Liver (tissue), 9 donors: Measurements from ENCODE around the gene SLC38A6. TPM values are rescaled to one million over a fixed set of nuclear protein-coding genes. Genes with fewer than 3 reads are reported as not detected.

Source experiments
- DNase-seq: peaks from one replicate; pipeline ENCODE4 v3.0.0-alpha.2; 2017; ENCODE audit warnings: low spot score
- H3K27ac ChIP-seq, 2 donors: one replicate each; pipeline ENCODE4 v1.7.0; 2013; ENCODE audit warnings: inconsistent platforms in 2 of 2, low read length in 2 of 2, control low read depth in 1 of 2, low read depth in 1 of 2, mild to moderate bottlenecking in 1 of 2
- H3K27me3 ChIP-seq, 4 donors: one replicate each; pipeline versions ENCODE4 v1.6.1 to v1.7.0; 2013; ENCODE audit warnings: low read length in 3 of 4, inconsistent platforms in 1 of 4, mild to moderate bottlenecking in 1 of 4, moderate library complexity in 1 of 4; ENCODE audit not compliant: control insufficient read depth in 4 of 4, insufficient read depth in 4 of 4
- H3K36me3 ChIP-seq, 4 donors: one replicate each; pipeline versions ENCODE4 v1.6.1 to v1.7.0; 2013; ENCODE audit warnings: low read length in 3 of 4, mild to moderate bottlenecking in 3 of 4, low read depth in 1 of 4, moderate library complexity in 1 of 4; ENCODE audit not compliant: control insufficient read depth in 4 of 4, insufficient read depth in 3 of 4
- H3K4me1 ChIP-seq, 4 donors: one replicate each; pipeline versions ENCODE4 v1.6.1 to v1.7.0; 2013; ENCODE audit warnings: low read length in 3 of 4, mild to moderate bottlenecking in 3 of 4, moderate library complexity in 1 of 4; ENCODE audit not compliant: control insufficient read depth in 4 of 4, insufficient read depth in 4 of 4
- H3K4me3 ChIP-seq, 3 donors: one replicate each; pipeline versions ENCODE4 v1.6.1 to v1.7.0; 2013; ENCODE audit warnings: low read length in 3 of 3, control low read depth in 1 of 3, low read depth in 1 of 3, mild to moderate bottlenecking in 1 of 3
- H3K9ac ChIP-seq, 2 donors: one replicate each; pipeline ENCODE4 v1.7.0; 2013; ENCODE audit warnings: low read length in 2 of 2, mild to moderate bottlenecking in 2 of 2, moderate library complexity in 2 of 2, control low read depth in 1 of 2, low read depth in 1 of 2
- H3K9me3 ChIP-seq, 4 donors: one replicate each; pipeline versions ENCODE4 v1.6.1 to v1.7.0; 2013; ENCODE audit warnings: low read length in 3 of 4; ENCODE audit not compliant: control insufficient read depth in 4 of 4
- ATF3 ChIP-seq: IDR thresholded peaks from 2 replicates; pipeline ENCODE4 v1.6.1; 2016; ENCODE audit warnings: antibody characterized with exemption
- EGR1 ChIP-seq, 2 donors: IDR thresholded peaks; 2 replicates each; pipeline ENCODE4 v1.6.1; 2016 to 2018; ENCODE audit warnings: antibody characterized with exemption in 2 of 2, low read depth in 2 of 2
- FOXA1 ChIP-seq: IDR thresholded peaks from 2 replicates; pipeline ENCODE4 v1.6.1; 2016; ENCODE audit warnings: antibody characterized with exemption
- FOXA2 ChIP-seq: IDR thresholded peaks from 2 replicates; pipeline ENCODE4 v1.6.1; 2016; ENCODE audit warnings: antibody characterized with exemption
- GABPA ChIP-seq, 2 donors: IDR thresholded peaks in 1 of 2; conservative IDR thresholded peaks in 1 of 2; 2 replicates each; pipeline ENCODE4 v1.6.1; 2016; ENCODE audit warnings: antibody characterized with exemption in 2 of 2, mild to moderate bottlenecking in 1 of 2, moderate library complexity in 1 of 2
- HNF4A ChIP-seq, 2 donors: conservative IDR thresholded peaks; 2 replicates each; pipeline ENCODE4 v1.6.1; 2016; ENCODE audit warnings: antibody characterized with exemption in 2 of 2, mild to moderate bottlenecking in 2 of 2
- JUND ChIP-seq, 2 donors: IDR thresholded peaks; 2 replicates each; pipeline ENCODE4 v1.6.1; 2016; ENCODE audit warnings: antibody characterized with exemption in 2 of 2
- NR2F2 ChIP-seq: IDR thresholded peaks from 2 replicates; pipeline ENCODE4 v1.6.1; 2016; ENCODE audit warnings: antibody characterized with exemption
- RXRA ChIP-seq, 2 donors: IDR thresholded peaks; 2 replicates each; pipeline ENCODE4 v1.6.1; 2017 to 2018; ENCODE audit warnings: antibody characterized with exemption in 2 of 2, mild to moderate bottlenecking in 1 of 2
- SP1 ChIP-seq: IDR thresholded peaks from 2 replicates; pipeline ENCODE4 v1.6.1; 2018; ENCODE audit warnings: antibody characterized with exemption, mild to moderate bottlenecking
- YY1 ChIP-seq: IDR thresholded peaks from 2 replicates; pipeline ENCODE4 v1.6.1; 2016; ENCODE audit warnings: antibody characterized with exemption, mild to moderate bottlenecking
- WGBS: extraction: QIAGEN DNeasy Blood & Tissue Kit; methylation state at CpG from one replicate; pipeline ENCODE4 v1.1.7; 2013; 5-methylcytosine and 5-hydroxymethylcytosine counted together
- polyA plus RNA-seq, 2 donors: library from polyadenylated mRNA; stranded (reverse) in 1 of 2; unstranded in 1 of 2; fragments of 200-250 nt in 1 of 2; fragments of >200 nt in 1 of 2; fragmentation: Nextera tagmentation in 1 of 2; extraction: Ambion mirVana in 1 of 2; gene quantifications; one replicate each; pipeline versions ENCODE4 v1.2.1 to v1.2.3, GENCODE V29; 2013 to 2015
- total RNA-seq, 2 donors: library from RNA; depleted of rRNA; stranded (reverse); fragments of >200 nt; gene quantifications; one replicate each; pipeline ENCODE4 v1.2.3, GENCODE V29; 2014
- TF ChIP-seq, protein P1 (sequence below): IDR thresholded peaks from 2 replicates; pipeline ENCODE4 v1.6.1; 2016; ENCODE audit warnings: antibody characterized with exemption, mild to moderate bottlenecking
- TF ChIP-seq, protein P2 (sequence below): fragments of 150-350 bp; IDR thresholded peaks from 2 replicates; pipeline ENCODE4 v1.5.1; 2017; ENCODE audit warnings: improper control_type of control experiment, low read depth, low read length; ENCODE audit not compliant: missing input control
- TF ChIP-seq, protein P3 (sequence below): IDR thresholded peaks from 2 replicates; pipeline ENCODE4 v1.6.1; 2016; ENCODE audit warnings: antibody characterized with exemption
- TF ChIP-seq, protein P4 (sequence below): IDR thresholded peaks from 2 replicates; pipeline ENCODE4 v1.6.1; 2016; ENCODE audit warnings: antibody characterized with exemption
- donor health status: healthy.
- donor health status: healthy.
- donor health status: healthy.
- donor health status: healthy.
- donor health status: healthy.

SLC38A6 gene
- total and polyA plus RNA-seq, 4 donors: 2.6 to 10.6 (median 6.4) TPM

DNA sequence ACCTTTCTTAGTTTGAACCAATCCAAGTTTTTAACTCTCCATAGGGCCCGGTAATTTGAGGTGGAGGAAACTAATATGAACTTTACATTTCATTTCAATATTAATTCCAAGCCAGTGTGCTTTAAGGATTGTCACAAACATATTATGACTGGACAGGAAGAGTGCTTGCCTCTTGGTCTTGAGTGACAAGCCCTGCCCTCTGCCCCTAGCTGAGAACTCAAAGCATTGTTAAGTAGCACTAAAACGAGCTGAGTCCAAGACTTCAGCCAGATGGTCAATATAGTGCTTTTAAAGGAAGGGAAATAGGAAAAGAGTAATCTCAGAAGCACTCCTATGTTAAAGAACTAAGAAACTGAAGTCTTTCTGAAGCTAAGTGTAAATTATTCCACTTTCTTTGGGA lies 17.3 kb upstream of the SLC38A6 start:
- no peaks in the 10 kb centered on the region for H3K4me1 ChIP-seq
- H3K9me3 ChIP-seq: peaks cover 0 to 7% (median 5%) of the 10 kb centered on the region in 4 donors
- no peaks in the 10 kb centered on the region for H3K27me3 ChIP-seq
- H3K4me3 ChIP-seq: no peak overlapping the region
- TF ChIP-seq, protein P1, sequence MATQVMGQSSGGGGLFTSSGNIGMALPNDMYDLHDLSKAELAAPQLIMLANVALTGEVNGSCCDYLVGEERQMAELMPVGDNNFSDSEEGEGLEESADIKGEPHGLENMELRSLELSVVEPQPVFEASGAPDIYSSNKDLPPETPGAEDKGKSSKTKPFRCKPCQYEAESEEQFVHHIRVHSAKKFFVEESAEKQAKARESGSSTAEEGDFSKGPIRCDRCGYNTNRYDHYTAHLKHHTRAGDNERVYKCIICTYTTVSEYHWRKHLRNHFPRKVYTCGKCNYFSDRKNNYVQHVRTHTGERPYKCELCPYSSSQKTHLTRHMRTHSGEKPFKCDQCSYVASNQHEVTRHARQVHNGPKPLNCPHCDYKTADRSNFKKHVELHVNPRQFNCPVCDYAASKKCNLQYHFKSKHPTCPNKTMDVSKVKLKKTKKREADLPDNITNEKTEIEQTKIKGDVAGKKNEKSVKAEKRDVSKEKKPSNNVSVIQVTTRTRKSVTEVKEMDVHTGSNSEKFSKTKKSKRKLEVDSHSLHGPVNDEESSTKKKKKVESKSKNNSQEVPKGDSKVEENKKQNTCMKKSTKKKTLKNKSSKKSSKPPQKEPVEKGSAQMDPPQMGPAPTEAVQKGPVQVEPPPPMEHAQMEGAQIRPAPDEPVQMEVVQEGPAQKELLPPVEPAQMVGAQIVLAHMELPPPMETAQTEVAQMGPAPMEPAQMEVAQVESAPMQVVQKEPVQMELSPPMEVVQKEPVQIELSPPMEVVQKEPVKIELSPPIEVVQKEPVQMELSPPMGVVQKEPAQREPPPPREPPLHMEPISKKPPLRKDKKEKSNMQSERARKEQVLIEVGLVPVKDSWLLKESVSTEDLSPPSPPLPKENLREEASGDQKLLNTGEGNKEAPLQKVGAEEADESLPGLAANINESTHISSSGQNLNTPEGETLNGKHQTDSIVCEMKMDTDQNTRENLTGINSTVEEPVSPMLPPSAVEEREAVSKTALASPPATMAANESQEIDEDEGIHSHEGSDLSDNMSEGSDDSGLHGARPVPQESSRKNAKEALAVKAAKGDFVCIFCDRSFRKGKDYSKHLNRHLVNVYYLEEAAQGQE: no peak
- TF ChIP-seq SP1 (no peak), JUND (IDR thresholded peaks at IDR 0.05) (no peak), FOXA1 (no peak), FOXA2 (no peak), ATF3 (no peak)
- TF ChIP-seq, protein P2, sequence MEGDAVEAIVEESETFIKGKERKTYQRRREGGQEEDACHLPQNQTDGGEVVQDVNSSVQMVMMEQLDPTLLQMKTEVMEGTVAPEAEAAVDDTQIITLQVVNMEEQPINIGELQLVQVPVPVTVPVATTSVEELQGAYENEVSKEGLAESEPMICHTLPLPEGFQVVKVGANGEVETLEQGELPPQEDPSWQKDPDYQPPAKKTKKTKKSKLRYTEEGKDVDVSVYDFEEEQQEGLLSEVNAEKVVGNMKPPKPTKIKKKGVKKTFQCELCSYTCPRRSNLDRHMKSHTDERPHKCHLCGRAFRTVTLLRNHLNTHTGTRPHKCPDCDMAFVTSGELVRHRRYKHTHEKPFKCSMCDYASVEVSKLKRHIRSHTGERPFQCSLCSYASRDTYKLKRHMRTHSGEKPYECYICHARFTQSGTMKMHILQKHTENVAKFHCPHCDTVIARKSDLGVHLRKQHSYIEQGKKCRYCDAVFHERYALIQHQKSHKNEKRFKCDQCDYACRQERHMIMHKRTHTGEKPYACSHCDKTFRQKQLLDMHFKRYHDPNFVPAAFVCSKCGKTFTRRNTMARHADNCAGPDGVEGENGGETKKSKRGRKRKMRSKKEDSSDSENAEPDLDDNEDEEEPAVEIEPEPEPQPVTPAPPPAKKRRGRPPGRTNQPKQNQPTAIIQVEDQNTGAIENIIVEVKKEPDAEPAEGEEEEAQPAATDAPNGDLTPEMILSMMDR: no peak
- no peak overlapping the region for H3K27ac ChIP-seq
- peaks cover 0 to 2% (median 0%) of the 10 kb centered on the region in 4 donors for H3K36me3 ChIP-seq
- no peak overlapping the region for H3K9ac ChIP-seq
- DNase-seq: no peak
- 63% methylated on average over 2 of the region's 2 CpGs for WGBS

GRCh38 chr14:60964904-60965303 lies 16.1 kb upstream of the SLC38A6 start:
- no peak for DNase-seq
- TF ChIP-seq, protein P3, sequence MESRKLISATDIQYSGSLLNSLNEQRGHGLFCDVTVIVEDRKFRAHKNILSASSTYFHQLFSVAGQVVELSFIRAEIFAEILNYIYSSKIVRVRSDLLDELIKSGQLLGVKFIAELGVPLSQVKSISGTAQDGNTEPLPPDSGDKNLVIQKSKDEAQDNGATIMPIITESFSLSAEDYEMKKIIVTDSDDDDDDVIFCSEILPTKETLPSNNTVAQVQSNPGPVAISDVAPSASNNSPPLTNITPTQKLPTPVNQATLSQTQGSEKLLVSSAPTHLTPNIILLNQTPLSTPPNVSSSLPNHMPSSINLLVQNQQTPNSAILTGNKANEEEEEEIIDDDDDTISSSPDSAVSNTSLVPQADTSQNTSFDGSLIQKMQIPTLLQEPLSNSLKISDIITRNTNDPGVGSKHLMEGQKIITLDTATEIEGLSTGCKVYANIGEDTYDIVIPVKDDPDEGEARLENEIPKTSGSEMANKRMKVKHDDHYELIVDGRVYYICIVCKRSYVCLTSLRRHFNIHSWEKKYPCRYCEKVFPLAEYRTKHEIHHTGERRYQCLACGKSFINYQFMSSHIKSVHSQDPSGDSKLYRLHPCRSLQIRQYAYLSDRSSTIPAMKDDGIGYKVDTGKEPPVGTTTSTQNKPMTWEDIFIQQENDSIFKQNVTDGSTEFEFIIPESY: no peak
- TF ChIP-seq, protein P4, sequence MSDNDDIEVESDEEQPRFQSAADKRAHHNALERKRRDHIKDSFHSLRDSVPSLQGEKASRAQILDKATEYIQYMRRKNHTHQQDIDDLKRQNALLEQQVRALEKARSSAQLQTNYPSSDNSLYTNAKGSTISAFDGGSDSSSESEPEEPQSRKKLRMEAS: no peak
- TF ChIP-seq RXRA (IDR thresholded peaks at IDR 0.05) (no peak), JUND (IDR thresholded peaks at IDR 0.05) (no peak), GABPA (IDR thresholded peaks at IDR 0.05 in 1 of 2, conservative IDR thresholded peaks at IDR 0.05 in 1 of 2) (no peak), ATF3 (no peak), YY1 (no peak), FOXA1 (no peak), EGR1 (IDR thresholded peaks at IDR 0.05; ENCODE audit: low read depth in 2 of 2) (no peak), HNF4A (conservative IDR thresholded peaks at IDR 0.05) (no peak), SP1 (no peak), NR2F2 (no peak)
- TF ChIP-seq, protein P2: no peak
- TF ChIP-seq, protein P1: no peak
- 69% methylated on average over 2 of the region's 2 CpGs for WGBS

More at GRCh38 chr14:60964904-60965303, 16.1 kb upstream of the SLC38A6 start:
- Histone ChIP-seq H3K4me3 (no peak overlapping the region), H3K9ac (no peak overlapping the region), H3K9me3 (no peaks in the 10 kb centered on the region), H3K27ac (no peak overlapping the region), H3K4me1 (no peaks in the 10 kb centered on the region), H3K36me3 (peaks cover 0 to 2% (median 0%) of the 10 kb centered on the region in 4 donors), H3K27me3 (no peaks in the 10 kb centered on the region)
